Uterus (tissue), 2 donors: Measurements from ENCODE around the gene FOXD3.

ENCODE experiments used
- POLR2A ChIP-seq, 2 donors: fragments of 450-650 bp; IDR thresholded peaks; one replicate each; pipeline ENCODE4 v1.6.1; 2016; ENCODE audit warnings: antibody characterized with exemption in 2 of 2, mild to moderate bottlenecking in 1 of 2, moderate library complexity in 1 of 2
- TF ChIP-seq, protein P1 (sequence below), 4 experiments: fragments of 200-600 bp in 2 of 4; fragments of 450-650 bp in 2 of 4; sonication (generic) in 2 of 4; IDR thresholded peaks; one replicate each; pipeline ENCODE4 v1.5.1; 2016 to 2019; ENCODE audit warnings: antibody characterized with exemption in 4 of 4, mild to moderate bottlenecking in 2 of 4, moderate library complexity in 1 of 4

DNA sequence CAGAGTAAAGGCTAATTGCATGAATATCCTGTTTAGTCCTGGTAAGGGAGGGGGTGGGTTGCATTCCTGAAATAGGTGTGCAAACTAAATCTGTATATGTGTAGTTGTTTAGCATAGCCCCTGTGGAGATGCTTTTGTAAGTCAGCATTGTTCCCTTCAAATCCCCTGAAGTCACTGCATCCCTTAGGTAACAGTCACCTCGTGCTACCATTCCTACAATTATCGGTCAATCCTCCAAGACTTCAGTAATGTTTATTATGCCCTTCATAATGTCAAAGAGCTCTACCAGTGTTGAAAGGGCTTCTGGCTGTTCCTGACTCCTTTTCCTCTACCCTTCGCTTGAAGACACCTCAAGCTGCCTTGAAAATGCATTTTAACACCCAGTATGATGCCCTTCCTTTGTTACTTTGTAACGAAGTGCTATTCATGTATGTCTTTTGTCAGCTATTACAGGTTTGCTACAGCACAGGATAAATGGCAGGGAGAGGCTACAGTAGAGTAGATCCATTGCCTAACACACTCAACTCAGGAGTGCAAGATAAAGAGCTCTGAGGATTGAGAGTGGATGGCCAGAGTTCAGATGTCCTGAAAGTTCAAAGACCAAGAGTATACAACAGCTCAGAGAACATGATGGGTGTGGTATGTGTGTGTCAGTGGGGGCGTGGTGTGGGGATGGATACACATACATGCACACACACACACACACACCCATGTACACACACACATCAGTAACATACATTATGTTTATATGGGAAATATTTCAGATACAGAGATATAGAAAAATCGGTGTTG lies 27.4 kb upstream of the FOXD3 start:
- TF ChIP-seq, protein P1, sequence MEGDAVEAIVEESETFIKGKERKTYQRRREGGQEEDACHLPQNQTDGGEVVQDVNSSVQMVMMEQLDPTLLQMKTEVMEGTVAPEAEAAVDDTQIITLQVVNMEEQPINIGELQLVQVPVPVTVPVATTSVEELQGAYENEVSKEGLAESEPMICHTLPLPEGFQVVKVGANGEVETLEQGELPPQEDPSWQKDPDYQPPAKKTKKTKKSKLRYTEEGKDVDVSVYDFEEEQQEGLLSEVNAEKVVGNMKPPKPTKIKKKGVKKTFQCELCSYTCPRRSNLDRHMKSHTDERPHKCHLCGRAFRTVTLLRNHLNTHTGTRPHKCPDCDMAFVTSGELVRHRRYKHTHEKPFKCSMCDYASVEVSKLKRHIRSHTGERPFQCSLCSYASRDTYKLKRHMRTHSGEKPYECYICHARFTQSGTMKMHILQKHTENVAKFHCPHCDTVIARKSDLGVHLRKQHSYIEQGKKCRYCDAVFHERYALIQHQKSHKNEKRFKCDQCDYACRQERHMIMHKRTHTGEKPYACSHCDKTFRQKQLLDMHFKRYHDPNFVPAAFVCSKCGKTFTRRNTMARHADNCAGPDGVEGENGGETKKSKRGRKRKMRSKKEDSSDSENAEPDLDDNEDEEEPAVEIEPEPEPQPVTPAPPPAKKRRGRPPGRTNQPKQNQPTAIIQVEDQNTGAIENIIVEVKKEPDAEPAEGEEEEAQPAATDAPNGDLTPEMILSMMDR (IDR thresholded peaks at IDR 0.05), result no peak
- no peak for TF ChIP-seq POLR2A (IDR thresholded peaks at IDR 0.05)
